AG10803 (cell line): ENCODE results near the gene ZFAND2A.
"Not testable (repeated sequence)": the region's sequence is repeated elsewhere in the genome, so short reads cannot be mapped to it uniquely, and the experiment has no call there.

ENCODE experiments used
- DNase-seq: peaks from one replicate; pipeline ENCODE4 v3.0.0; 2010; ENCODE audit warnings: low read depth
- H3K4me3 ChIP-seq: 2 replicates; pipeline ENCODE4 v1.5.1; 2011; ENCODE audit warnings: mild to moderate bottlenecking, low read length, control low read depth
- TF ChIP-seq, protein P1 (sequence below): conservative IDR thresholded peaks from 2 replicates; pipeline ENCODE4 v1.5.1; 2011; ENCODE audit warnings: mild to moderate bottlenecking, low read length, control low read depth, inconsistent platforms

The ZFAND2A gene

DNA sequence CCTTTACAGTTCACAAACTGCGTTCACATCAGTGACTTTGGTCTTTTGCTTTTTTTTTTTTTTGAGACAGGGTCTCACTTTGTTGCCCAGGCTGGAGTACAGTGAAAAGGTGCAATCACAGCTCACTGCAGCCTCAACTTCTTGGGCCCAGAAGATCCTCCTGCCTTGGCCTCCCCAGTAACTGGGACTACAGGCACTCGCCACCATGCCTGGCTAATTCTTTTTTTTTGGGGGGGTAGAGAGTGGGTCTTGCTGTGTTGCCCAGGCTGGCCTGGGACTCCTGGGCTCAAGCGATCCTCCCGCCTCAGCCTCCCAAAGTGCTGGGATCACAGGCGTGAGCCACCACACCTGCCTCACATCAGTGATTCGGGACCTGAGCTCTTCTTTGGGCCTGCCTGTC is 37.0 kb upstream of the ZFAND2A start:
- TF ChIP-seq, protein P1, sequence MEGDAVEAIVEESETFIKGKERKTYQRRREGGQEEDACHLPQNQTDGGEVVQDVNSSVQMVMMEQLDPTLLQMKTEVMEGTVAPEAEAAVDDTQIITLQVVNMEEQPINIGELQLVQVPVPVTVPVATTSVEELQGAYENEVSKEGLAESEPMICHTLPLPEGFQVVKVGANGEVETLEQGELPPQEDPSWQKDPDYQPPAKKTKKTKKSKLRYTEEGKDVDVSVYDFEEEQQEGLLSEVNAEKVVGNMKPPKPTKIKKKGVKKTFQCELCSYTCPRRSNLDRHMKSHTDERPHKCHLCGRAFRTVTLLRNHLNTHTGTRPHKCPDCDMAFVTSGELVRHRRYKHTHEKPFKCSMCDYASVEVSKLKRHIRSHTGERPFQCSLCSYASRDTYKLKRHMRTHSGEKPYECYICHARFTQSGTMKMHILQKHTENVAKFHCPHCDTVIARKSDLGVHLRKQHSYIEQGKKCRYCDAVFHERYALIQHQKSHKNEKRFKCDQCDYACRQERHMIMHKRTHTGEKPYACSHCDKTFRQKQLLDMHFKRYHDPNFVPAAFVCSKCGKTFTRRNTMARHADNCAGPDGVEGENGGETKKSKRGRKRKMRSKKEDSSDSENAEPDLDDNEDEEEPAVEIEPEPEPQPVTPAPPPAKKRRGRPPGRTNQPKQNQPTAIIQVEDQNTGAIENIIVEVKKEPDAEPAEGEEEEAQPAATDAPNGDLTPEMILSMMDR, result no peak
- no peak overlapping the region for H3K4me3 ChIP-seq
- DNase-seq, result no peak

DNA sequence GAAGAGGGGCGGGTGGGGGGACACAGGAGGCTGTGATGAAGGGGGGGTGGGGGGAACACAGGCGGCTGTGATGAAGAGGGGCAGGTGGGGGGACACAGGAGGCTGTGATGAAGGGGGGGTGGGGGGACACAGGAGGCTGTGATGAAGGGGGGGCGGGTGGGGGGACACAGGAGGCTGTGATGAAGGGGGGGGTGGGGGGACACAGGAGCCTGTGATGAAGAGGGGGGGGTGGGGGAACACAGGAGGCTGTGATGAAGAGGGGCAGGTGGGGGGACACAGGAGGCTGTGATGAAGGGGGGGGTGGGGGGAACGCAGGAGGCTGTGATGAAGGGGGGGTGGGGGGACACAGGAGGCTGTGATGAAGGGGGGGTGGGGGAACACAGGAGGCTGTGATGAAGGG is 36.4 kb upstream of the ZFAND2A start:
- not testable (repeated sequence) for H3K4me3 ChIP-seq, DNase-seq

DNA sequence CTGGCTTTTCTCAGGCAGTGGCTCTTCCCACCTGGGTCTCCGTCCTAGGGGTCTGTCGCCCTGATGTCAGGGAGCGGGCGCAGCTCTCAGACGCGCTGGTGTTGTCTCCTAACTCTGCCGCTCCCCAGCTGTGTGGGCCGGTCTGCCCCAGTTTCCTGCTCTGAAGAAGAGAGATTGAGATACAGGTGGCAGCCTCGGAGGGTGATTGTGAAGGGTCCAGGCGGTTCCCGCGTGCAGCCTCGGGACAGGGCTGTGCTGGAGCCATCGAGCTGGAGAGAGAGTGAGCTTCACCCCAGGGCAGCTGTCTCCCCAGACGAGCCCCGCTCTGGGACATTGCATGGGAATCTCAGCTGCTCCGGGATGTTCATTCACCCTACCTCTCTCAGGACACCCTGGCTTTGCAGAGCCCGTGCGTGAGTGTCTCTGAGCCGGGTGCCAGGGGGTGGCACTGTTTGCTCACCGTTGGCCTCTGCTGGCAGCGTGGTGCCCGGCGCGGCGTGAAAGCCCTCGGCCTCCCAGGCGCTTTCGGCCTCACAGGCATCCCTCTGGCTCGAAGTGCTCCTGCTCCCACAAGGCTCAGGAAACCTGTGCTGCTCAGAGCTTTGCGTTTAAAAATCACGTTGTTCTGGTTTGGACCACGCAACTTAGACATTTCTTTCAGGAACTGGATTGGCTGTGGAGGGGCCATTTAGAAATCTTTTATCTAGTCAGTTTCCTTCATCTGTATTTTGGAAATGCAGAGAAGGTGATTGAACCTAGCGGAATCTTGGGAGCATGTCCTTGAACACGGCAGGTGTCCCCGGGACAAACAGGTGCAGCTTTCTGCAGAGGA is 33.8 kb upstream of the ZFAND2A start:
- peak; percentile 53 for DNase-seq
- TF ChIP-seq, protein P1, result peak; percentile 59
- no peak overlapping the region for H3K4me3 ChIP-seq

DNA sequence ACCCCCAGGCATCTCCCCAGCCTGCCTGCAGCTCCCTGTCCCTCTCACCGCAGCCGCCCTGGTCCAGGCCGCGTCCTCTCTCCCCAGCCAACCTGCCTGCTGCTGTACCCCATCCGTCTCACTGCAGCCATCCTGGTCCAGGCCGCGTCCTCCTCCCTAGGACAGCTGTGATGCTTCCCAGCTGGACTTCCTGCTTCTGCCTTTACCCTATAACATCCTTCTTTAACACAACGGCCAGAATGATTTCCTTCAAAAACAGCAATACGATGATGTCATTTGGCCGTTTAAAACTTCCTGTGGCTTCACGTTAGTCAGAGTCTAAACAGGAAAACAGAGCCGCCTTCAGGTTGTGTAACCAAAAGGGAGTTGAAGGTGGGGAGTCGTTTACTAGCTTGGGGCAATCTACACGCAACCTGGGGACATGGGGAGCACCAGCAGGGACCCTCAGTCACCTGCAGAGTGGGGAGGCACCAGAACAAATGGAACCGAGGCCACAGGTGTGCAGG is 32.2 kb upstream of the ZFAND2A start:
- TF ChIP-seq, protein P1, result peak; percentile 14; the same call in 1 of the 2 replicates
- H3K4me3 ChIP-seq, result no peak overlapping the region
- peak; percentile 70 for DNase-seq

DNA sequence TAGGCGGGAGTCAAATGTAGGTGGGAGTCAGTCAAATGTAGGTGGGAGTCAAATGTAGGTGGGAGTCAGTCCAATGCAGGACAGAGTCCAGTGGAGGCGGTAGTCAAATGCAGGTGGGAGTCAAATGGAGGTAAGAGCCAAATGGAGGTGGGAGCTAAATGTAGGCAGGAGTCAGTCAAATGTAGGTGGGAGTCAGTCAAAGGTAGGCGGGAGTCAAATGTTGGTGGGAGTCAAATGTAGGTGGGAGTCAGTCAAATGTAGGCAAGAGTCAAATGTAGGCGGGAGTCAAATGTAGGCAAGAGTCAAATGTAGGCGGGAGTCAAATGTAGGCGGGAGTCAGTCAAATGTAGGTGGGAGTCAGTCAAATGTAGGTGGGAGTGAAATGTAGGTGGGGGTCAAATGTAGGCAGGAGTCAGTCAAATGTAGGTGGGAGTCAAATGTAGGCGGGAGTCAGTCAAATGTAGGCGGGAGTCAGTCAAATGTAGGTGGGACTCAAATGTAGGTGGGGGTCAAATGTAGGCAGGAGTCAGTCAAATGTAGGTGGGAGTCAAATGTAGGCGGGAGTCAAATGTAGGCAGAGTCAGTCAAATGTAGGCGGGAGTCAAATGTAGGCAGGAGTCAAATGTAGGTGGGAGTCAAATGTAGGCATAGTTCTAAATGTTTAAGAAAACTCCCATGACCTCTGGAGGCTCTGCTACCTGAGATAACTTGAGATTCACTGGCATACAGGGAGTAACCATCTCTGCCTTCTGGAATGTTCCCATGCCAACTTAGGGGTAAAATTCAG is 30.2 kb upstream of the ZFAND2A start:
- TF ChIP-seq, protein P1, result no peak
- H3K4me3 ChIP-seq, result no peak overlapping the region
- no peak for DNase-seq

DNA sequence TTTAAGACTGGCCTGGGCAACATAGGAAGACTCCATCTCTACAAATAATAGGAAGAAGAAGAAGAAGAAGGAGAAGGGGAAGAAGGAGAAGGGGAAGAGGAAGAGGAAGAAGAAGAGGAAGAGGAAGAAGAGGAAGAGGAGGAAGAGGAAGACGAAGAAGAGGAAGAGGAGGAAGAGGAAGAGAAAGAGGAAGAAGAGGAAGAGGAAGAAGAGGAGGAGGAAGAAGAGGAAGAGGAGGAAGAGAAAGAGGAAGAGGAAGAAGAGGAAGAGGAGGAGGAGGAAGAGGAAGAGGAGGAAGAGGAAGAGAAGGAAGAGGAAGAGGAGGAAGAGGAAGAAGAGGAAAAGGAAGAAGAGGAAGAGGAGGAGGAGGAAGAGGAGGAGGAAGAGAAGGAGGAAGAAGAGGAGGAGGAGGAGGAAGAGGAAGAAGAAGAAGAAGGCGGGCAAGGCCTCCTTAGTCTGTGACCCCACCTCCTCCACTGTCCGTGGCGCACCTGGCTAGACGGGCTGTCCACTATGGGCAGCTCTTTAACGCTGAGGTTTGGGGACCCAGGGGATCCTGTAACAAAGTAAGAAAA is 28.8 kb upstream of the ZFAND2A start:
- no peak for DNase-seq
- no peak overlapping the region for H3K4me3 ChIP-seq
- TF ChIP-seq, protein P1, result no peak

DNA sequence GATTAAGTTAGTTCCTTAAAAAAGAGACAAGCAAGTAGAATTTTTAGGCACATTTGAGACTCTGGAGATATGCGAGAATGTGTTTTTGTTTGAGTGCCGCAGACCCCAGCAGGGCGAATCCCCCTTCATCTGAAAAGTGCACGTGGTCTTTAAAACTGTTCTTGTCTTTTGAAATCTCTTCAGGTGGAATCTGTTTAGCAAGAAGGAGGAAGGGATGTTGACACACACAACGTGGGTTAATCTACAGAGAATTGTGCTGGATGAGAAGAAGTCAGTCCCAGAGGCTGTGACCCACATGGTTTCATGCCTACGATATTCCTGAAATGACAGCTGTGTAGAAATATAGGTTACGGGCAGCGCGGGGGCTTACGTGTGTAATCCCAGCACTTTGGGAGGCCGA is 27.1 kb upstream of the ZFAND2A start:
- no peak overlapping the region for H3K4me3 ChIP-seq
- TF ChIP-seq, protein P1, result no peak
- no peak for DNase-seq
